ENCODE data around the gene ARID1B.
A peak's percentile ranks its signal among the peaks of the same experiment; 100 is the strongest.
"Not testable (repeated sequence)": the region's sequence is repeated elsewhere in the genome, so short reads cannot be mapped to it uniquely, and the experiment has no call there.

The ARID1B gene

DNA sequence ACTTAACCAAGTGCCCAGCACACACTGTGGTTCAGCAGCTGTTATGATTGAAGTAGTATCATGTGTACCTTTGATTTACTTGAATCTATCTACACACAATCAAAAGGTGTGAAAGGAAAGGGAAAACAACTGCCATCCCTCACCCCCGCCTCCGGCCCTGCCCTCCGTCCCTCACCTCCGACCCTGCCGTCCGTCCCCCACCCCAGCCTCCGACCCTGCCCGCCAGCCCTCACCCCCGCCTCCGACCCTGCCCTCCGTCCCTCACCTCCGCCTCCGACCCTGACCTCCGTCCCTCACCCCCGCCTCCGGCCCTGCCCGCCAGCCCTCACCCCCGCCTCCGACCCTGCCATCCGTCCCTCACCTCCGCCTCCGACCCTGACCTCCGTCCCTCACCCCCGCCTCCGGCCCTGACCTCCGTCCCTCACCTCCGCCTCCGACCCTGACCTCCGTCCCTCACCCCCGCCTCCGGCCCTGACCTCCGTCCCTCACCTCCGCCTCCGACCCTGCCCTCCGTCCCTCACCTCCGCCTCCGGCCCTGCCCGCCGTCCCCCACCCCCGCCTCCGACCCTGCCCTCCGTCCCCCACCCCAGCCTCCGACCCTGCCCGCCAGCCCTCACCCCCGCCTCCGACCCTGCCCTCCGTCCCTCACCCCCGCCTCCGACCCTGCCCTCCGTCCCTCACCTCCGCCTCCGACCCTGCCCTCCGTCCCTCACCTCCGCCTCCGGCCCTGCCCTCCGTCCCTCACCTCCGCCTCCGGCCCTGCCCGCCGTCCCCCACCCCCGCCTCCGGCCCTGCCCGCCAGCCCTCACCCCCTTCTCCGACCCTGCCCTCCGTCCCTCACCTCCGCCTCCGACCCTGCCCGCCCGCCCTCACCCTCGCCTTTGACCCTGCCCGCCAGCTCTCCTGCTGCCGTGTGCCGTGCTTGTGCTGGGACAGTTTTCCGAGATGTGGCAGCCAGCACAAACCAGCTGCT is 370.2 kb downstream of the ARID1B start:
- not testable (repeated sequence) for DNase-seq

- peak; percentile 83 for DNase-seq
Measured at GRCh38 chr6:157148391-157149323, 371.5 kb downstream of the ARID1B start.

DNA sequence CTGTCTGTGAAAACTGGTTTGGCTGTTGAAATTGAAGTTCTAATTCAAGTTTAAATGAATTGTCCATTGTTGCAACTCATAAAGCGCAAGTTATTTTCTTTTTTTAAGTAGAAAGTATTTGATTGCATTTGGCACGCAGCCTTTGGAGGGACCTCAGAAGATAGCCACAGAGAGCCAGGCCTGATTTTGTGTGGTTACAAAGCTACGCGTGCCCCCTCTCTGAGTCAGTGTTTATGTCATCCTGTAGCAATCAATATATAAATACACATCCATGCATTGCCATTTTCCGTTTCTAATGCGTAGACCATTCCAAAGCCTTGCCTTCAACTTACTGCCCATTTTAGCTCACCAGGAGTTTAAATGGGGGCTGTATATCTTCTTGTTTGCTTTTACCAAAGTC is 372.9 kb downstream of the ARID1B start:
- DNase-seq, result no peak

- DNase-seq, result no peak
Measured at GRCh38 chr6:157151029-157151428, 373.9 kb downstream of the ARID1B start.

GRCh38 chr6:157151989-157152388 is 374.8 kb downstream of the ARID1B start:
- DNase-seq, result no peak

GRCh38 chr6:157152556-157152955 is 375.4 kb downstream of the ARID1B start:
- DNase-seq, result no peak

DNA sequence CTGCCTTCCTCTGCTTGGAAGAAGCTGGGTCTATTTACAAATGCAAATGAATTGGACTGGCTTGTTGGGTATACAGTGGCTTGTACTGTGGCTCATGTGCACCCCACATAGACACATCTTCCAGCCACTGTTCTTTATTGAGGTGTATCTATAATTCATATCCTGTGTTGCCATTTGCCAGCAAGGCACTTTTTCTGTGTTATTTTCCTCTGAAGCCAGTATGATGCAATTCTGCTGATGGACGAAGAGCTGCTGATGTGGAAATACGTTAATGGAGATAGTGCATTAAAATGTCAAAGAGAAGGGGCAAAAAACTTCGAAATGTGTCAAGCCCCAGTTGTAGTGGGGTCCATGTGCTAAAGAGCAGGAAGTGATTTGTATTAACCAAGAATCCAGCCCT is 378.6 kb downstream of the ARID1B start:
- no peak for DNase-seq

- DNase-seq, result no peak
Measured at GRCh38 chr6:157157258-157157657, 380.1 kb downstream of the ARID1B start.

- no peak for DNase-seq
Measured at GRCh38 chr6:157158456-157158855, 381.3 kb downstream of the ARID1B start.

DNA sequence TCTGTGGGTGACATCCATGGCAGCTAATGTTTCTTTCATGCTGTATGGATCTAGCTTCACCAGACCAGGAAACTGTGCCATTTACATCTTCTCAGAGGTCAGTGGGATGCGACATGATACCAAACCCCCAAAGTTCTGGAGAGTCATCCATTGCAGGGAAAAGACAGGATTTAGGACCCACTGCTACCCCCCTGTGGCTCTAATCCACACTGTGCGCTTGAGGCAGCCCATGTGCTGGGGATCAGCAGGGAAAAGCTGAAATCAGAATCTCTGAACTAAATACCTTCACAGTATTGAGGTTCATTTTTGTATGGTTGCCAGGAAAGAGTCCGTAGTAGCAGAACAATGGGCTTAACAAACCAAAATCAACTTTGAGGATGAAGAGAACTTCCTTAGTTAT is 381.7 kb downstream of the ARID1B start:
- DNase-seq, result no peak

DNA sequence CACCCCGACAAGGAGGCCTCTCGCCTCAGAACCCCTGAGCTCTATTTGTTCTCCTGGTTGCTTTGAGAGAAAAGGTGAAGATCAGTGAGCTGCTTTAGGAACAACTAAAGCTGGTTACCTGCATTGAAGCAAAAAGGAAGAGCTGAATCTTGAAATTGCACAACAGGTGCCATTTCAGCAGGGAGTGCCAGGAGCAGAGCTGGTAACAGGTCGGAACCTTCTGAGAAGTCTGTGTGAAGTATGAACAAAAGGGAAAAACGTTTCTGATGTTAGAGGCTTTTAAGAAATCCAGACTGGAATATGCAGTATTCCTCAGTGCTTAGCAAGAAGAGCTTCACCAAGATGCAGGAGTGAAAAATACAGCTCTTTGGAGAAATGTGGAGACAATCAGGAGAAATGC is 382.2 kb downstream of the ARID1B start:
- DNase-seq, result no peak

DNA sequence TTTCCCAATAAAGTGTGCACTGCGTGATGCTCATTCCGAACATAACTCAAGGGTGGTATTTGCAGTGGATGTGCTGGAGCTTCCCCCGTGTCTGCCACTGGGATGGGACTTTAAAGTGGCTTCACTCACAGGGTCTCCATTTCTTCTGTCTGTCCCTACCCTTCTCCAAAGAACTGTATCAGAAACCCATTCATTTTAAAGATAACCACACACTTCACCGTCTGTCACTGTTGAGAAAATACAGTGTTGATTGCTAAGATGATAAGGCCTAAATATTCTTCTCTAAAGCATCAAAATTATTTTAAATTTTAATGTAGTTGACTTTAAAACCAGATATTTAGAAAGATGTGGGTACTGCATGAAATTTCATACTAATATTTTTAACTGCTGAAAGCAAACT is 384.7 kb downstream of the ARID1B start:
- no peak for DNase-seq

- DNase-seq, result no peak
Measured at GRCh38 chr6:157162766-157163433, 385.7 kb downstream of the ARID1B start.

DNA sequence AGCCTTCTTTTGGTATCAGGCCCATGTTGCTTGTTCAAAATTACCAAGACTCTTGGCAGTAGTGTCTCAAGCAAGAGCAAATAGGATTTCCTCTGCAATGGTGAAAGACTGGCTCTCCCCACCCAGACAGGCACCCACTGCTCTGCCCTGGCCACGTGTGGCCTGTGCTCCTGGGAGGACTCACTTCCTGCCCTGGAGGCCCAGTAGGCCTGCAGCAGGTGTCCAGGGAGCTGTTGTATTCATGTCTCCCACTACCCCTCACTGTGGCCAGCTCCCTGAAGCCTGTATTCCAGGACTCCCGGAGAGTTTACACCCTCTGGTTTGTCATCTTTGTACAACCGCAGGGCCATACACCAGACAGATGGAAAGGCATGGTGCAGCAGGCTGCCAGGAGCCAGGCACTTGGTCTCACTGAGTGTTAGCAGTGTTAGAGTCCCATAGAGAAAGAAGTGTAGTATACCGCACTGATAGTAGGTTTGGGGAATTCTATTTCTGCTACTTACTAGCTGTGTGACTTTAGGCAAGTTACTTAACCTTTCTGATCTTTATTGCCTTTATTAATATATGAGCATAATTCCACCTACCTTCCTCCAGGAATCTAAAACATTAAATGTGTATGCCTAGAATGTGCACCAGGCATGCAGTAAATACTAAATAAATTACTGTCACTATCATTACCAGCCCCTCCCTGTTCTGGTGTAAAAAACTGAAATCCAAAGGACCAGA is 386.4 kb downstream of the ARID1B start:
- DNase-seq, result no peak

DNA sequence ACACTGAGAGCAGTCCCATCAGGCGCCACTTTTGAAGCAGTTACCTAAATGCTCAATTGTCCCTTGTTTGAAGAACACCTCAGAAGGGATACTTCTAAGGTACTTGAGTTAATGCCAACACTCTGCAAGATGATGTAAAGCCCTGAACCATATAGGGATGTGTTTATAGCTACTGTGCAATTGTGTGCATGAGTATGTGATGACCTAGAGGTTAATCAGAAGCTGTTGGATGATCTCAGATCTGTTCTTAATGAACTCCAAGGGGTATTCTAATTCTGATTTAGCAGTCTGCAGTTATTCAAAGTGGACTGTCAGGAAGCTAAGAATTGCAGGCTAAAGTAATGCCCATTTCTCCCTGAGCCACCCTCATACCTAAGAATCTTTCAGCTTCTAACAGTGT is 387.8 kb downstream of the ARID1B start:
- DNase-seq, result no peak

DNA sequence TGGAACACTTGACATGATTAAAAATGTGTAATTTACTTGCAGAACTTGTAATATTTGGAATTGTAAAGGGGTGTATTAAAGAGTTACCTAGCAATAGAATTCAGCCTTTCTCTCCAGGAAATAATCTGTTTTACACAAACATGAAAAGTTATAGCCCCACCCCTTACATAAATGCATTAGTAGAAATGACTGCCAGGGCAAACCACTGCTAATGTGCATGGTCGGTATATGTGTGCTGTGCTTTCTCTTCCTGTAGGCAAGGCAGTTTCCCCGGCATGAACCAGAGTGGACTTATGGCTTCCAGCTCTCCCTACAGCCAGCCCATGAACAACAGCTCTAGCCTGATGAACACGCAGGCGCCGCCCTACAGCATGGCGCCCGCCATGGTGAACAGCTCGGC is 389.6 kb downstream of the ARID1B start:
- no peak for DNase-seq

GRCh38 chr6:157167837-157168236 is 390.7 kb downstream of the ARID1B start:
- DNase-seq, result no peak

DNA sequence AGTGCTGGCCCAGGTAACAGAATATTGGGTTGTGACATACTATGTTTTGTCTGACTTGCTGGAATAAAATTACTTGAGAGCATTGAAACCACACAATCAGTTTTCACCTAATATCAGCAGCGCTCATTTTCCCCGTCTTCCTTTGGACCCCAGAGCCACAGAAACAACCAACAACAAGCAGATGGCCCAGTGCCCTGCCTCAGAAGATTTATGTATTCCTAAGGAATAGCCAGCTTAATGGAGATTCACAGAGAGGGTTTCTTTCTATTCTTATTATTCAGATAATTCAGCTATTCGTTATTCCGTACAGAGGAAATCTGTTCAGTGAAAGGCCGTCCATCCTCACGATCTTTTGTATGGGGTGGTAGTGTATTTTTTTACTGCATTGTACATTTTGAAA is 391.3 kb downstream of the ARID1B start:
- no peak for DNase-seq

DNA sequence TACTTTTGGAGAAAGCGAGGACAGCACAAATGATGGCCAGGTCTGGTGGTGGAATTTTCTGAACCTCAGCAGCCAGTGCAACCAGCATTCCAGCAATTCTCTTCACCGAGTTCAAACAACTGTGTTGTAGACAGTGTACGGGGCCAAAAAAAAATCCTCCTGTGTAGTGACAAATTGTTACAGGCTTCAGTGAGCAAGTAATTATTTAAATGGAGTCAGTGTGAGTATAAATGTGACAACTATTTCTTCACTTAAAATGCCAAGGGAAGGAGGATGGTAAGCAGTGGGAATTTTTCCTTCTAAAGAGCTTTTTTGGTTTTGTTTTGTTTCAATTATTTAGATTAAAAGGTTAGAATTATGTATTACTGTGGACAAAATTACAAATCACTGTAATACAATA is 392.0 kb downstream of the ARID1B start:
- no peak for DNase-seq

DNA sequence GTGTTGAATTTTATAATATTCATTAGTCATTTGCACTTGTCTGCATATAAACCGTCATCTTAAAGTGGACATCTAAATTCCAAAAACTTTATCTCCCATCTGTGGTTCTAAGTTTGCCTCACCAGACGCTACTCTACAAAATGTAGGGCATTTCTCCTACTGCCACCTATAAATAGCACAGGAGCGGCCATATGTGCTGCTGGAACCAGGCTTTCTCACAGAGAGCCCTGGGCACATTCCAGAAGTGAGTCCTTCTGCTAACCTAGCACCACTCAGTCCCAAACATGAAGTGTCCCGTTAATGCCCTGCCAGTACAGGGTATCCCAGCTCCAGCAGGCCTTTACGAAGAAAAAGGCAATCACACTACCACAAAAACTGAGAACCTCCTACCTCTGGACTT is 392.5 kb downstream of the ARID1B start:
- no peak for DNase-seq

DNA sequence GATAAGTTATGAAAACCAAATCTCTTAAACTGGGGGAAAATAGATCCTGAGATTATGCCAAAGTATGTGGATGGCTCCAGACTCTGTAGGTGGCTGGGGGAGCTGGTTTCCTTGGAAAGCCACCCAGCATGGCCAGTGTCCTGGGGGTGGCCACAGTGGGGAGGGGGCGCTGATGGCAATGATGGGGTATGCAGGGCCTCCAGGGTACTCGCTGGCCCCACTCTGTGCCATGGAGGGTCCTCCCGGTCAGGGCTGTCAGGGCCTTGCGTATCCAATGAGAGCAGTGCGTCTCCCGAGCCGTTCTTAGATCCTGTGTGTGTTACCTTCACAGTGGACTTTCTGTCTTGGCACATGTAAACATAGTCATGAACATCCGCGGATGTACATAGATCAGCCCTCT is 393.4 kb downstream of the ARID1B start:
- DNase-seq, result no peak

DNA sequence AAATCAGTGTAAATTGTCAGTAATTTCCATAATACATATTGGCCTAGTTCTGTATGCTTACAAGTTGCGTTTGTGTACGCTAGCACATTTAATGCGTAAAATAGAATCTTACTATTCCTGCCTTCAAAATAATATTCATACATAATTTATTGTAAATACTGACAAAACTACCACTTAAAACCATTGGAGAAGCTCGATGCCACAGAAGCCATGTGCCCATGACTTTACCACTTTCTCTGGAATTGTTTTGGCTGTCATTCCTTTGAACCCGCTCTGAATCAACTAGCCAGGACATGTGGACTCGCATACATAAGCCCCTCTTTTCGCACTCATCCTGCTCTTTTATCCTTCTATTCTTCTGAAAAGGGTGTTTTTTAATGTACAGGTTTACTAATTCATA is 394.6 kb downstream of the ARID1B start:
- DNase-seq, result no peak

Measured in DMS 273 treated with DMSO at 0.1 percent for 48 hours (cell line).